Brain microvascular endothelial cell (primary cell): Measurements from ENCODE around the gene MX2.

Source experiments
- DNase-seq: peaks from one replicate; pipeline ENCODE4 v3.0.0-alpha.2; 2020
- H3K27ac ChIP-seq: fragments of 250-450 bp; sonication (Bioruptor Pico); 2 replicates; pipeline ENCODE4 v1.5.1; 2020; ENCODE audit warnings: mild to moderate bottlenecking, moderate library complexity
- H3K27me3 ChIP-seq: fragments of 250-450 bp; sonication (Bioruptor Pico); replicated peaks from 2 replicates; pipeline ENCODE4 v1.5.1; 2020; ENCODE audit warnings: mild to moderate bottlenecking
- H3K36me3 ChIP-seq: fragments of 250-450 bp; sonication (Bioruptor Pico); replicated peaks from 2 replicates; pipeline ENCODE4 v1.5.1; 2020; ENCODE audit warnings: mild to moderate bottlenecking
- H3K4me3 ChIP-seq: 2 replicates; pipeline ENCODE4 v1.5.1; 2011; ENCODE audit warnings: low read depth, mild to moderate bottlenecking, control low read depth, low read length, moderate library complexity
- in situ Hi-C: cut with HindIII; loops from 2 replicates; pipeline ENCODE4 v1.10.0; 2017; ENCODE audit warnings: low sequenced_read_pairs, low pct_ligation_motif_present
- TF ChIP-seq, protein P1 (sequence below): IDR thresholded peaks from 2 replicates; pipeline ENCODE4 v1.5.1; 2011; ENCODE audit warnings: low read depth, mild to moderate bottlenecking, moderate library complexity, low read length, control low read depth, inconsistent platforms; ENCODE audit errors: missing control alignments

The MX2 gene

DNA sequence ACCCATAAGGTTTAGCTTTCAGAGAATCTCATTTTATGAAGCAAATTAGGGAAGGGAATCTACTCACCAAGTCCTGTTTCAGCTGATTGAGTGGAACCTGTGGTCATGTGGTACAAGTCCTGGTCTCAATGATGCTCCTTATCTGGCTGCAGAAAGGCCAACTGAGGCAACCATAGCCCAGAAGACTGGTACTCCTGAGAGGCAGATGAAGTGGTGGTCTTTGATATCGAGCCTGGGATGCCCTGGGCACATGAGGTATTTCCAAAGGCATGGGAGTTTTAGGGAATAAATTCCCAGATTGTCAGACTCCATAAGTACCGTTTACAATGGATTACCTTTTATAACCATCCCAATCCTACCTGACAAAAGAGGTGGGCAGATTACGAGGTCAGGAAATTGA lies 67.5 kb downstream of the MX2 start:
- no peaks in the 10 kb centered on the region for H3K36me3 ChIP-seq
- H3K4me3 ChIP-seq: no peak overlapping the region
- H3K27ac ChIP-seq: no peak overlapping the region
- in situ Hi-C loops: no loop called here
- no peak for DNase-seq
- TF ChIP-seq, protein P1, sequence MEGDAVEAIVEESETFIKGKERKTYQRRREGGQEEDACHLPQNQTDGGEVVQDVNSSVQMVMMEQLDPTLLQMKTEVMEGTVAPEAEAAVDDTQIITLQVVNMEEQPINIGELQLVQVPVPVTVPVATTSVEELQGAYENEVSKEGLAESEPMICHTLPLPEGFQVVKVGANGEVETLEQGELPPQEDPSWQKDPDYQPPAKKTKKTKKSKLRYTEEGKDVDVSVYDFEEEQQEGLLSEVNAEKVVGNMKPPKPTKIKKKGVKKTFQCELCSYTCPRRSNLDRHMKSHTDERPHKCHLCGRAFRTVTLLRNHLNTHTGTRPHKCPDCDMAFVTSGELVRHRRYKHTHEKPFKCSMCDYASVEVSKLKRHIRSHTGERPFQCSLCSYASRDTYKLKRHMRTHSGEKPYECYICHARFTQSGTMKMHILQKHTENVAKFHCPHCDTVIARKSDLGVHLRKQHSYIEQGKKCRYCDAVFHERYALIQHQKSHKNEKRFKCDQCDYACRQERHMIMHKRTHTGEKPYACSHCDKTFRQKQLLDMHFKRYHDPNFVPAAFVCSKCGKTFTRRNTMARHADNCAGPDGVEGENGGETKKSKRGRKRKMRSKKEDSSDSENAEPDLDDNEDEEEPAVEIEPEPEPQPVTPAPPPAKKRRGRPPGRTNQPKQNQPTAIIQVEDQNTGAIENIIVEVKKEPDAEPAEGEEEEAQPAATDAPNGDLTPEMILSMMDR: no peak
- no peaks in the 10 kb centered on the region for H3K27me3 ChIP-seq

DNA sequence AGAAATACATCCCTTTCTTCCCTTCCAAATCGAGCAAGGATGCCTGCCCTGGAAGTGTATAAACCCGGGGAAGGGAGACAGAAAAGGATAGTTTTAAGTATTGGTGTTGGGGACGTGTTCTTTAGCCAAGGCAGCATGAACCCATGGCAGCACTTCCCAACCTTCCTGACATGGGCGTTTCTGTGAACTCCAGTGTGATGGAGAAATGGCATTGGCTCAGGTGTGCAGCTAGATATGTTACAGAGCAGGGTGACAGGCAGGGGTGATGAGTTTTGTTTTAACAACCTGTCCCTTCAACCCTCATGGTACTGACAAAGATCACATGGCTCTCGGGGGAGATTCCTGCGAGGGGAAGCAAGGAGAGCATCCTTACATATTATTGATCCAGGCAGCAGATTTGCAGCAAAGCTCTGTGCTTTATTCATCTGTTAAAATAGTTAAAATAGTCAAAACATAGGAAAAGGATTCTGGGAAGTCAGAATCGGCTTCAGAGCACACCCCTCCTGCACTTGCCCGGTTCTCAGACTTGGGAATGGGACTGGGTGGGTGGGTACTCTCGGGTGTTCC lies 68.2 kb downstream of the MX2 start:
- TF ChIP-seq, protein P1: no peak
- no peak overlapping the region for H3K27ac ChIP-seq
- DNase-seq: no peak
- H3K36me3 ChIP-seq: no peaks in the 10 kb centered on the region
- no peaks in the 10 kb centered on the region for H3K27me3 ChIP-seq
- no peak overlapping the region for H3K4me3 ChIP-seq
- in situ Hi-C loops: no loop called here

DNA sequence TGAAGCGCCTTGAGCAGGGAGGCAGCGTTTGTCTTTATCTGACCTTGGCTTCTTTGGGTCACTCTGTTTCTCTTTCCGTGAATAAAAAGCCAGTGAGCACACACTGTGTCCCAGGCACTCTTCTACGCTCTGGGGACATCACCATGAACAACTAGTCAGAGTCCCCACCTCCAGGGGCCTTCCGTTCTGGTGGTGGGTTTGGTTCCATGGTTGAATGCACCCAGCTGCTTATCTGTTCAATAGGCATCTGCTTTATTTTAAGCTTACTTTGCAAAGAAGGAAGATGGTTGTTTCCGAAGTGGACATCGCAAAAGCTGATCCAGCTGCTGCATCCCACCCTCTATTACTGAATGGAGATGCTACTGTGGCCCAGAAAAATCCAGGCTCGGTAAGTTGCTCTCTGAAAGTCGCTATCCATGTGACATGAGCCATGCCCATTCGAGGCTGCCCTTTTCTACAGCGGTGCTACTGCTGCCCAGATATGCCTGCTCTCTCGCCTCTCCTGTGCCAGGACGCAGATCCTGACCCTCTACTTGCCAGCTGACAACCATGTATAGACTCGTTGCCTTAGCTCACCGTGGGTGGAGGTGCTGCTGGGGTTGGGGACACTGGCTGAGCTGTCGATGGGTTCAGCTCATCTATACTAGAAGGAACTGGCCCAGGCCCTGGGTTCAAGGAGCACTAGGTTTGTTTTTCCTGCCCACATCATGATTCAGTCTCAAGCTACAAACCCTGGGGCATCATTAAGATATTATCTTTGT lies 70.1 kb downstream of the MX2 start:
- H3K27ac ChIP-seq: no peak overlapping the region
- no peaks in the 10 kb centered on the region for H3K27me3 ChIP-seq
- in situ Hi-C loops: no loop called here
- no peak overlapping the region for H3K4me3 ChIP-seq
- no peaks in the 10 kb centered on the region for H3K36me3 ChIP-seq
- DNase-seq: no peak
- TF ChIP-seq, protein P1: no peak

DNA sequence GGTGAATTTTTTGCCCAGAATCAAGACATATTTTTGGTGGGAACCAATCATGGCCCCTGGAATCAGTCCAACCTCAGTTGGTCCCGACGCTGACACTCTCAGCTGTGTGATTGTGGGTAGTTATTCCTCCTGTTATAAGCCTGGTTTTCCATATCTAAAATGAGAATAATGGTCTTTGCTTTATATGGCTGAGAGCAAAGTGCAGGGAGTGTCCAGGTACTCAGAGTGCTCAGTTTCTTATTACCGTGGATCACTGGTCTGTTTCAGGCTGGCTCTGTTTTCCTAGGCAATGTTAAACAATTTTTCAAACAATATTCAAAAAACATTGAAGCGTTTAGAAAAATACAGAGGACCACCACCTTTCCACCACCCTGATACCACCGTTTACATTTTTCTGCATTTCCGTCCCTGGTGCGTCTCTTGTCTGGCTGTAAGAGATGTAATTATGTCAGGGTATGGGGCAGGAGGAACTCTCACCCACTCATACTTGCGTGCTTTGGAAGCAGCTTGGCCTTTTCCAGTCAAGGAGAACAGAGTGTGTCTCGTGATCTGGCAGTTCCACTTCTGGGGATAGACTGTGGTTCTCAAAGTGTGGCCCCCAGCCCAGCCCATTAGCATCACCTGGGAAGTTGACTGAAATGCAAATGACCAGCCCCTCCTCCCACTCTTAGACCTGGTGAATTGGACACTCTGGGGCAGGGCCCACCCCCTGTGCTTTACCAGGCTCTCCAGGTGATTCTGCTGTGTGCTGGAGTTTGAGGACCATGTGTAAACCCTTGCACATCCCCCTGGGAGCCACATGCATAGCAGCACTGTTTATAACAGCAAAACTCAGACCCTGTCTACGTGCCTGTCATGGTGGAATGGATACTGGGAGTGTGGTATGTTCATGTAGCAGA lies 71.0 kb downstream of the MX2 start:
- no peak for DNase-seq
- H3K27ac ChIP-seq: no peak overlapping the region
- no peaks in the 10 kb centered on the region for H3K27me3 ChIP-seq
- in situ Hi-C loops: no loop called here
- no peak overlapping the region for H3K4me3 ChIP-seq
- no peaks in the 10 kb centered on the region for H3K36me3 ChIP-seq
- TF ChIP-seq, protein P1: no peak

DNA sequence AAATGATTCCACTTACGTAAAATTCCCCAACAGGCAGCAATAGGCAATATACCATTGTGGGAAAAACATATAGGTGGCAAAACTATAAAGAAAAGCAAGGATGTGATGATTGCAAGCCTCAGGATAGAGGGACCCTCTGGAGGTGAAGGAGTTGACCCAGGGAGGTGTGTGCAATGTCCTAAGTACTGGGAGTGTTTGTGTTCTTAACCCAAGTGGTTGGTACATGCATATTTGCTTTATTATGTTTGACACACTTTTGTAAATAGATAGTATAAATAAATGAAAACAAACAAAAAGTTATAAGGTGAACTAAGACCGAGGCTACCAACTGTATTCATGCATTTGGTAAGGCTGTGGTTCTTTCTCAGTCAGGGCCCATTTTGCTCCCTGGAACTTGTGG lies 71.7 kb downstream of the MX2 start:
- TF ChIP-seq, protein P1: no peak
- H3K27me3 ChIP-seq: no peaks in the 10 kb centered on the region
- no peaks in the 10 kb centered on the region for H3K36me3 ChIP-seq
- H3K27ac ChIP-seq: no peak overlapping the region
- no peak overlapping the region for H3K4me3 ChIP-seq
- in situ Hi-C loops: no loop called here
- DNase-seq: no peak
